GM06990 (cell line): Measurements from ENCODE around the gene ATP6V1G2.

Experiments
- DNase-seq: peaks from one replicate; pipeline ENCODE4 v3.0.0-alpha.2; 2011; ENCODE audit not compliant: insufficient read length; ENCODE audit errors: extremely low read depth
- H3K27me3 ChIP-seq: replicated peaks from 2 replicates; pipeline ENCODE4 v1.6.0; 2011; ENCODE audit warnings: low read length; ENCODE audit not compliant: control insufficient read depth, insufficient read depth
- H3K36me3 ChIP-seq: 2 replicates; pipeline ENCODE4 v1.5.1; 2011; ENCODE audit warnings: low read length; ENCODE audit not compliant: control insufficient read depth, insufficient read depth
- H3K4me3 ChIP-seq: replicated peaks from 2 replicates; pipeline ENCODE4 v1.5.1; 2011; ENCODE audit warnings: low read depth, mild to moderate bottlenecking, control low read depth, low read length
- TF ChIP-seq, protein P1 (sequence below): IDR thresholded peaks from 2 replicates; pipeline ENCODE4 v1.5.1; 2011; ENCODE audit warnings: low read length, control low read depth, mild to moderate bottlenecking, inconsistent platforms; ENCODE audit not compliant: insufficient read depth, poor library complexity, severe bottlenecking

The ATP6V1G2 gene

DNA sequence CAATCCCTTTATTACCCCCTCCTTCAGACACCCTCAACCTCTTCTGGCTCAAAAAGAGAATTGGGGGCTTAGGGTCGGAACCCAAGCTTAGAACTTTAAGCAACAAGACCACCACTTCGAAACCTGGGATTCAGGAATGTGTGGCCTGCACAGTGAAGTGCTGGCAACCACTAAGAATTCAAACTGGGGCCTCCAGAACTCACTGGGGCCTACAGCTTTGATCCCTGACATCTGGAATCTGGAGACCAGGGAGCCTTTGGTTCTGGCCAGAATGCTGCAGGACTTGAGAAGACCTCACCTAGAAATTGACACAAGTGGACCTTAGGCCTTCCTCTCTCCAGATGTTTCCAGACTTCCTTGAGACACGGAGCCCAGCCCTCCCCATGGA is 31.2 kb upstream of the ATP6V1G2 start:
- Histone ChIP-seq H3K36me3 (peaks cover 11% of the 10 kb centered on the region), H3K4me3 (peak overlapping the region; percentile 90), H3K27me3 (no peaks in the 10 kb centered on the region)
- TF ChIP-seq, protein P1, sequence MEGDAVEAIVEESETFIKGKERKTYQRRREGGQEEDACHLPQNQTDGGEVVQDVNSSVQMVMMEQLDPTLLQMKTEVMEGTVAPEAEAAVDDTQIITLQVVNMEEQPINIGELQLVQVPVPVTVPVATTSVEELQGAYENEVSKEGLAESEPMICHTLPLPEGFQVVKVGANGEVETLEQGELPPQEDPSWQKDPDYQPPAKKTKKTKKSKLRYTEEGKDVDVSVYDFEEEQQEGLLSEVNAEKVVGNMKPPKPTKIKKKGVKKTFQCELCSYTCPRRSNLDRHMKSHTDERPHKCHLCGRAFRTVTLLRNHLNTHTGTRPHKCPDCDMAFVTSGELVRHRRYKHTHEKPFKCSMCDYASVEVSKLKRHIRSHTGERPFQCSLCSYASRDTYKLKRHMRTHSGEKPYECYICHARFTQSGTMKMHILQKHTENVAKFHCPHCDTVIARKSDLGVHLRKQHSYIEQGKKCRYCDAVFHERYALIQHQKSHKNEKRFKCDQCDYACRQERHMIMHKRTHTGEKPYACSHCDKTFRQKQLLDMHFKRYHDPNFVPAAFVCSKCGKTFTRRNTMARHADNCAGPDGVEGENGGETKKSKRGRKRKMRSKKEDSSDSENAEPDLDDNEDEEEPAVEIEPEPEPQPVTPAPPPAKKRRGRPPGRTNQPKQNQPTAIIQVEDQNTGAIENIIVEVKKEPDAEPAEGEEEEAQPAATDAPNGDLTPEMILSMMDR, result no peak
- no peak for DNase-seq

DNA sequence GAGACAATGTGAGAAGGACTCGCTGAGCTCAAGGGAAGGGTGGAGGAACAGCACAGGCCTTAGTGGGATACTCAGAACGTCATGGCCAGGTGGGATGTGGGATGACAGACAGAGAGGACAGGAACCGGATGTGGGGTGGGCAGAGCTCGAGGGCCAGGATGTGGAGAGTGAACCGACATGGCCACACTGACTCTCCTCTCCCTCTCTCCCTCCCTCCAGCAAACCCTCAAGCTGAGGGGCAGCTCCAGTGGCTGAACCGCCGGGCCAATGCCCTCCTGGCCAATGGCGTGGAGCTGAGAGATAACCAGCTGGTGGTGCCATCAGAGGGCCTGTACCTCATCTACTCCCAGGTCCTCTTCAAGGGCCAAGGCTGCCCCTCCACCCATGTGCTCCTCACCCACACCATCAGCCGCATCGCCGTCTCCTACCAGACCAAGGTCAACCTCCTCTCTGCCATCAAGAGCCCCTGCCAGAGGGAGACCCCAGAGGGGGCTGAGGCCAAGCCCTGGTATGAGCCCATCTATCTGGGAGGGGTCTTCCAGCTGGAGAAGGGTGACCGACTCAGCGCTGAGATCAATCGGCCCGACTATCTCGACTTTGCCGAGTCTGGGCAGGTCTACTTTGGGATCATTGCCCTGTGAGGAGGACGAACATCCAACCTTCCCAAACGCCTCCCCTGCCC is 30.6 kb upstream of the ATP6V1G2 start:
- Histone ChIP-seq H3K4me3 (peak overlapping the region; percentile 90), H3K36me3 (peaks cover 11% of the 10 kb centered on the region), H3K27me3 (no peaks in the 10 kb centered on the region)
- TF ChIP-seq, protein P1, result no peak
- DNase-seq, result no peak

DNA sequence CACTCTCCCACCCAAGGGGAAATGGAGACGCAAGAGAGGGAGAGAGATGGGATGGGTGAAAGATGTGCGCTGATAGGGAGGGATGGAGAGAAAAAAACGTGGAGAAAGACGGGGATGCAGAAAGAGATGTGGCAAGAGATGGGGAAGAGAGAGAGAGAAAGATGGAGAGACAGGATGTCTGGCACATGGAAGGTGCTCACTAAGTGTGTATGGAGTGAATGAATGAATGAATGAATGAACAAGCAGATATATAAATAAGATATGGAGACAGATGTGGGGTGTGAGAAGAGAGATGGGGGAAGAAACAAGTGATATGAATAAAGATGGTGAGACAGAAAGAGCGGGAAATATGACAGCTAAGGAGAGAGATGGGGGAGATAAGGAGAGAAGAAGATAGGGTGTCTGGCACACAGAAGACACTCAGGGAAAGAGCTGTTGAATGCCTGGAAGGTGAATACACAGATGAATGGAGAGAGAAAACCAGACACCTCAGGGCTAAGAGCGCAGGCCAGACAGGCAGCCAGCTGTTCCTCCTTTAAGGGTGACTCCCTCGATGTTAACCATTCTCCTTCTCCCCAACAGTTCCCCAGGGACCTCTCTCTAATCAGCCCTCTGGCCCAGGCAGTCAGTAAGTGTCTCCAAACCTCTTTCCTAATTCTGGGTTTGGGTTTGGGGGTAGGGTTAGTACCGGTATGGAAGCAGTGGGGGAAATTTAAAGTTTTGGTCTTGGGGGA is 29.7 kb upstream of the ATP6V1G2 start:
- Histone ChIP-seq H3K27me3 (no peaks in the 10 kb centered on the region), H3K4me3 (peak overlapping the region; percentile 90), H3K36me3 (peaks cover 11% of the 10 kb centered on the region)
- no peak for DNase-seq
- TF ChIP-seq, protein P1, result no peak

DNA sequence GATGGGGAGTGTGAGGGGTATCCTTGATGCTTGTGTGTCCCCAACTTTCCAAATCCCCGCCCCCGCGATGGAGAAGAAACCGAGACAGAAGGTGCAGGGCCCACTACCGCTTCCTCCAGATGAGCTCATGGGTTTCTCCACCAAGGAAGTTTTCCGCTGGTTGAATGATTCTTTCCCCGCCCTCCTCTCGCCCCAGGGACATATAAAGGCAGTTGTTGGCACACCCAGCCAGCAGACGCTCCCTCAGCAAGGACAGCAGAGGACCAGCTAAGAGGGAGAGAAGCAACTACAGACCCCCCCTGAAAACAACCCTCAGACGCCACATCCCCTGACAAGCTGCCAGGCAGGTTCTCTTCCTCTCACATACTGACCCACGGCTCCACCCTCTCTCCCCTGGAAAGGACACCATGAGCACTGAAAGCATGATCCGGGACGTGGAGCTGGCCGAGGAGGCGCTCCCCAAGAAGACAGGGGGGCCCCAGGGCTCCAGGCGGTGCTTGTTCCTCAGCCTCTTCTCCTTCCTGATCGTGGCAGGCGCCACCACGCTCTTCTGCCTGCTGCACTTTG is 29.0 kb upstream of the ATP6V1G2 start, which contains the start of gene TNF:
TNF (plus strand) TSS at position 231 of the 567 bp plus-strand sequence; CDS start at position 408, 177 bp downstream.
- TF ChIP-seq, protein P1, result no peak
- Histone ChIP-seq H3K36me3 (peaks cover 11% of the 10 kb centered on the region), H3K27me3 (no peaks in the 10 kb centered on the region), H3K4me3 (peak within 1 kb of the TSS; percentile 90)
- peak; percentile 87 for DNase-seq

DNA sequence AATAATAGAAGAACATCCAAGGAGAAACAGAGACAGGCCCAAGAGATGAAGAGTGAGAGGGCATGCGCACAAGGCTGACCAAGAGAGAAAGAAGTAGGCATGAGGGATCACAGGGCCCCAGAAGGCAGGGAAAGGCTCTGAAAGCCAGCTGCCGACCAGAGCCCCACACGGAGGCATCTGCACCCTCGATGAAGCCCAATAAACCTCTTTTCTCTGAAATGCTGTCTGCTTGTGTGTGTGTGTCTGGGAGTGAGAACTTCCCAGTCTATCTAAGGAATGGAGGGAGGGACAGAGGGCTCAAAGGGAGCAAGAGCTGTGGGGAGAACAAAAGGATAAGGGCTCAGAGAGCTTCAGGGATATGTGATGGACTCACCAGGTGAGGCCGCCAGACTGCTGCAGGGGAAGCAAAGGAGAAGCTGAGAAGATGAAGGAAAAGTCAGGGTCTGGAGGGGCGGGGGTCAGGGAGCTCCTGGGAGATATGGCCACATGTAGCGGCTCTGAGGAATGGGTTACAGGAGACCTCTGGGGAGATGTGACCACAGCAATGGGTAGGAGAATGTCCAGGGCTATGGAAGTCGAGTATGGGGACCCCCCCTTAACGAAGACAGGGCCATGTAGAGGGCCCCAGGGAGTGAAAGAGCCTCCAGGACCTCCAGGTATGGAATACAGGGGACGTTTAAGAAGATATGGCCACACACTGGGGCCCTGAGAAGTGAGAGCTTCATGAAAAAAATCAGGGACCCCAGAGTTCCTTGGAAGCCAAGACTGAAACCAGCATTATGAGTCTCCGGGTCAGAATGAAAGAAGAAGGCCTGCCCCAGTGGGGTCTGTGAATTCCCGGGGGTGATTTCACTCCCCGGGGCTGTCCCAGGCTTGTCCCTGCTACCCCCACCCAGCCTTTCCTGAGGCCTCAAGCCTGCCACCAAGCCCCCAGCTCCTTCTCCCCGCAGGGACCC is 28.0 kb upstream of the ATP6V1G2 start:
- H3K27me3 ChIP-seq, result no peaks in the 10 kb centered on the region
- H3K36me3 ChIP-seq, result peaks cover 11% of the 10 kb centered on the region
- H3K4me3 ChIP-seq, result peak overlapping the region; percentile 90
- DNase-seq, result no peak
- TF ChIP-seq, protein P1, result peak; percentile 37
